Right atrium auricular region (tissue), 2 donors: ENCODE measurements around the gene CLIC5. TPM values are rescaled to one million over a fixed set of nuclear protein-coding genes. Genes with fewer than 3 reads are reported as not detected.

Source experiments
- DNase-seq: peaks from one replicate; pipeline ENCODE4 v3.0.0-alpha.2; 2019; ENCODE audit warnings: low spot score
- H3K27ac ChIP-seq, 2 donors: fragments of 200-600 bp; sonication (generic); 1 replicate in 1 of 2; 2 replicates in 1 of 2; pipeline ENCODE4 v1.5.1; 2016 to 2019
- H3K27me3 ChIP-seq, 2 donors: fragments of 200-600 bp; sonication (generic); one replicate each; pipeline versions ENCODE4 v1.5.1 to v1.6.0; 2017 to 2019
- H3K36me3 ChIP-seq: fragments of 200-600 bp; sonication (generic); one replicate; pipeline ENCODE4 v1.5.1; 2016
- H3K4me1 ChIP-seq, 2 donors: fragments of 200-600 bp; sonication (generic); one replicate each; pipeline versions ENCODE4 v1.5.1 to v1.6.0; 2017 to 2019
- H3K4me3 ChIP-seq, 2 donors: fragments of 200-600 bp; sonication (generic); 1 replicate in 1 of 2; 2 replicates in 1 of 2; pipeline ENCODE4 v1.5.1; 2017 to 2019; ENCODE audit warnings: mild to moderate bottlenecking in 1 of 2, moderate library complexity in 1 of 2
- H3K9me3 ChIP-seq, 2 donors: fragments of 200-600 bp; sonication (generic); one replicate each; pipeline ENCODE4 v1.5.1; 2019
- CTCF ChIP-seq, 2 donors: fragments of 200-600 bp; sonication (generic); IDR thresholded peaks; one replicate each; pipeline ENCODE4 v1.5.1; 2019; ENCODE audit warnings: antibody characterized with exemption in 2 of 2
- total RNA-seq, 2 donors: library from RNA; depleted of rRNA; stranded (reverse); fragments of >200 nt; gene quantifications; one replicate each; pipeline ENCODE4 v1.1.0, GENCODE V29; 2016

CLIC5 gene
- total RNA-seq, 2 donors from 2014 or later: 99.8 to 114 TPM

GRCh38 chr6:46014511-46015118 lies 1.0 kb downstream of the CLIC5 start:
- H3K27ac ChIP-seq: peak overlapping the region; percentile 91 to 94
- no peaks in the 10 kb centered on the region for H3K36me3 ChIP-seq
- no peak for TF ChIP-seq CTCF (IDR thresholded peaks at IDR 0.05)
- peak overlapping the region; percentile 64 to 70 for H3K4me3 ChIP-seq
- H3K27me3 ChIP-seq: no peaks in the 10 kb centered on the region
- H3K4me1 ChIP-seq: peaks cover 0 to 44% of the 10 kb centered on the region in 2 donors
- no peak for DNase-seq
- no peaks in the 10 kb centered on the region for H3K9me3 ChIP-seq

GRCh38 chr6:46014046-46014445 lies 1.6 kb downstream of the CLIC5 start:
- no peak for TF ChIP-seq CTCF (IDR thresholded peaks at IDR 0.05)
- Histone ChIP-seq H3K4me1 (peaks cover 0 to 45% of the 10 kb centered on the region in 2 donors), H3K36me3 (no peaks in the 10 kb centered on the region), H3K4me3 (peak overlapping the region; percentile 64 to 70), H3K27ac (peak overlapping the region; percentile 91 to 94), H3K27me3 (no peaks in the 10 kb centered on the region), H3K9me3 (no peaks in the 10 kb centered on the region)
- no peak for DNase-seq

GRCh38 chr6:46013639-46014038 lies 2.0 kb downstream of the CLIC5 start:
- Histone ChIP-seq H3K4me1 (peaks cover 0 to 49% of the 10 kb centered on the region in 2 donors), H3K27ac (peak overlapping the region; percentile 91 to 94), H3K9me3 (no peaks in the 10 kb centered on the region), H3K27me3 (no peaks in the 10 kb centered on the region), H3K36me3 (no peaks in the 10 kb centered on the region), H3K4me3 (peak overlapping the region; percentile 64 to 70)
- no peak for TF ChIP-seq CTCF (IDR thresholded peaks at IDR 0.05)
- no peak for DNase-seq

GRCh38 chr6:46012834-46013233 lies 2.8 kb downstream of the CLIC5 start:
- no peak for TF ChIP-seq CTCF (IDR thresholded peaks at IDR 0.05)
- H3K4me3 ChIP-seq: no peak overlapping the region
- H3K36me3 ChIP-seq: no peaks in the 10 kb centered on the region
- H3K4me1 ChIP-seq: peaks cover 0 to 49% of the 10 kb centered on the region in 2 donors
- DNase-seq: no peak
- no peaks in the 10 kb centered on the region for H3K27me3 ChIP-seq
- H3K27ac ChIP-seq: peak overlapping the region; percentile 91 to 94
- H3K9me3 ChIP-seq: no peaks in the 10 kb centered on the region

GRCh38 chr6:46011188-46012085 lies 4.2 kb downstream of the CLIC5 start:
- TF ChIP-seq CTCF (IDR thresholded peaks at IDR 0.05): no peak
- no peak for DNase-seq
- H3K27ac ChIP-seq: peak overlapping the region; percentile 91 to 94
- no peaks in the 10 kb centered on the region for H3K36me3 ChIP-seq
- no peaks in the 10 kb centered on the region for H3K27me3 ChIP-seq
- H3K9me3 ChIP-seq: no peaks in the 10 kb centered on the region
- peaks cover 0 to 61% of the 10 kb centered on the region in 2 donors for H3K4me1 ChIP-seq
- H3K4me3 ChIP-seq: no peak overlapping the region
